GM23338 (cell line): ENCODE measurements around the gene RFX6. TPM values are rescaled to one million over a fixed set of nuclear protein-coding genes. Genes with fewer than 3 reads are reported as not detected.

Experiments
- ATAC-seq: fragments of 200-7000 bp; cut with Tn5 transposase; 3 replicates; pipeline ENCODE4 v1.9.1; 2020
- DNase-seq: peaks from one replicate; pipeline ENCODE4 v3.0.0-alpha.2; 2015; ENCODE audit warnings: low spot score
- H2AFZ ChIP-seq: fragments of 200-600 bp; sonication (generic); 2 replicates; pipeline ENCODE4 v1.8.0; 2016; ENCODE audit warnings: antibody characterized with exemption, mild to moderate bottlenecking, moderate library complexity
- H3F3A ChIP-seq: fragments of 200-600 bp; sonication (generic); replicated peaks from 2 replicates; pipeline ENCODE4 v1.8.0; 2017; ENCODE audit warnings: antibody characterized with exemption, mixed run types, low read depth
- H3K27ac ChIP-seq: fragments of 200-600 bp; sonication (generic); 2 replicates; pipeline ENCODE4 v1.6.1; 2016; ENCODE audit warnings: low read depth
- H3K27me3 ChIP-seq: fragments of 200-600 bp; sonication (generic); 2 replicates; pipeline ENCODE4 v1.8.0; 2016; ENCODE audit warnings: mild to moderate bottlenecking, mixed run types, moderate library complexity; ENCODE audit not compliant: insufficient read depth
- H3K36me3 ChIP-seq: fragments of 200-600 bp; sonication (generic); 2 replicates; pipeline ENCODE4 v1.8.0; 2016; ENCODE audit warnings: mild to moderate bottlenecking; ENCODE audit not compliant: insufficient read depth
- H3K4me1 ChIP-seq: fragments of 200-600 bp; sonication (generic); 2 replicates; pipeline ENCODE4 v1.8.0; 2016; ENCODE audit warnings: mild to moderate bottlenecking, moderate library complexity; ENCODE audit not compliant: insufficient read depth
- H3K4me2 ChIP-seq: fragments of 200-600 bp; sonication (generic); 2 replicates; pipeline ENCODE4 v1.7.1; 2017; ENCODE audit warnings: mixed run types
- H3K4me3 ChIP-seq: fragments of 200-600 bp; sonication (generic); 2 replicates; pipeline ENCODE4 v1.6.1; 2016; ENCODE audit warnings: mixed run types
- H3K79me2 ChIP-seq: fragments of 200-600 bp; sonication (generic); replicated peaks from 2 replicates; pipeline ENCODE4 v1.8.0; 2017; ENCODE audit warnings: mild to moderate bottlenecking; ENCODE audit not compliant: insufficient read depth
- H3K9me2 ChIP-seq: fragments of 200-600 bp; sonication (generic); 2 replicates; pipeline ENCODE4 v1.8.0; 2017; ENCODE audit not compliant: insufficient read depth
- H4K20me1 ChIP-seq: fragments of 200-600 bp; sonication (generic); replicated peaks from 2 replicates; pipeline ENCODE4 v1.8.0; 2017; ENCODE audit warnings: mild to moderate bottlenecking; ENCODE audit not compliant: insufficient read depth
- H3K27ac Mint-ChIP-seq: 2 replicates; pipeline ENCODE4 v1.8.0; 2020; ENCODE audit warnings: inconsistent platforms, mild to moderate bottlenecking, moderate library complexity, mixed read lengths
- H3K27me3 Mint-ChIP-seq: 3 replicates; pipeline ENCODE4 v1.8.0; 2022; ENCODE audit warnings: low read depth, mild to moderate bottlenecking, moderate library complexity, mixed read lengths, inconsistent platforms; ENCODE audit not compliant: insufficient read depth, poor library complexity
- H3K36me3 Mint-ChIP-seq: 3 replicates; pipeline ENCODE4 v1.8.0; 2021; ENCODE audit warnings: low read depth, mild to moderate bottlenecking, inconsistent platforms, moderate library complexity, mixed read lengths
- H3K4me1 Mint-ChIP-seq: 3 replicates; pipeline ENCODE4 v1.8.0; 2020; ENCODE audit warnings: mild to moderate bottlenecking, inconsistent platforms, mixed read lengths
- H3K4me3 Mint-ChIP-seq: 3 replicates; pipeline ENCODE4 v1.8.0; 2021; ENCODE audit warnings: moderate library complexity, mild to moderate bottlenecking, inconsistent platforms, mixed read lengths
- H3K9me3 Mint-ChIP-seq: 3 replicates; pipeline ENCODE4 v1.8.0; 2020; ENCODE audit warnings: moderate library complexity, mild to moderate bottlenecking, inconsistent platforms, mixed read lengths
- CREB1 ChIP-seq: fragments of 250-450 bp; sonication (Bioruptor Pico); IDR thresholded peaks from 2 replicates; pipeline ENCODE4 v1.5.0; 2020; ENCODE audit warnings: low read depth, mild to moderate bottlenecking, moderate library complexity
- EZH2 ChIP-seq: fragments of 200-600 bp; sonication (generic); IDR thresholded peaks from one replicate; pipeline ENCODE4 v1.8.0; 2017; ENCODE audit warnings: antibody characterized with exemption, mild to moderate bottlenecking, low read depth; ENCODE audit not compliant: unreplicated experiment
- EZH2phosphoT487 ChIP-seq: fragments of 200-600 bp; sonication (generic); IDR thresholded peaks from one replicate; pipeline ENCODE4 v1.8.1; 2018; ENCODE audit warnings: antibody characterized with exemption; ENCODE audit not compliant: unreplicated experiment
- JUNB ChIP-seq: IDR thresholded peaks from one replicate; pipeline ENCODE4 v1.6.1; 2016; ENCODE audit warnings: antibody characterized with exemption; ENCODE audit not compliant: unreplicated experiment
- NANOG ChIP-seq: IDR thresholded peaks from 2 replicates; pipeline ENCODE4 v1.6.1; 2016; ENCODE audit warnings: antibody characterized with exemption, borderline replicate concordance
- POLR2AphosphoS5 ChIP-seq: IDR thresholded peaks from 2 replicates; pipeline ENCODE4 v1.6.1; 2016; ENCODE audit warnings: antibody characterized with exemption, low read depth
- REST ChIP-seq: IDR thresholded peaks from one replicate; pipeline ENCODE4 v1.6.1; 2018; ENCODE audit warnings: antibody characterized with exemption; ENCODE audit not compliant: unreplicated experiment
- STAT1 ChIP-seq: IDR thresholded peaks from one replicate; pipeline ENCODE4 v1.6.1; 2016; ENCODE audit warnings: antibody characterized with exemption; ENCODE audit not compliant: unreplicated experiment
- ZNF114 ChIP-seq: fragments of 250-450 bp; sonication (Bioruptor Pico); IDR thresholded peaks from 2 replicates; pipeline ENCODE4 v1.5.0; 2020; ENCODE audit warnings: mild to moderate bottlenecking, moderate library complexity
- ZNF331 ChIP-seq: fragments of 250-450 bp; sonication (Bioruptor Pico); IDR thresholded peaks from 2 replicates; pipeline ENCODE4 v1.5.0; 2020; ENCODE audit warnings: low read depth, mild to moderate bottlenecking, moderate library complexity
- ZNF462 ChIP-seq: fragments of 250-450 bp; sonication (Bioruptor Pico); IDR thresholded peaks from 2 replicates; pipeline ENCODE4 v1.5.0; 2020; ENCODE audit warnings: mild to moderate bottlenecking, moderate library complexity
- polyA plus RNA-seq: library from polyadenylated mRNA; unstranded; fragments of >200 nt; fragmentation: Nextera tagmentation; extraction: Ambion mirVana; gene quantifications from 2 replicates; pipeline ENCODE4 v1.2.1, GENCODE V29; 2016
- total RNA-seq: library from RNA; depleted of rRNA; stranded (reverse); fragments of >200 nt; shearing (Covaris generic); gene quantifications from 2 replicates; pipeline ENCODE4 v1.2.3, GENCODE V29; 2014
- TF ChIP-seq, protein P1 (sequence below): IDR thresholded peaks from 2 replicates; pipeline ENCODE4 v1.6.1; 2016; ENCODE audit warnings: antibody characterized with exemption
- TF ChIP-seq, protein P2 (sequence below), 2 experiments: fragments of 200-600 bp in 1 of 2; sonication (generic) in 1 of 2; conservative IDR thresholded peaks; 2 replicates each; pipeline versions ENCODE4 v1.5.1 to v1.6.1; 2016 to 2017; ENCODE audit warnings: antibody characterized with exemption in 2 of 2, low read depth in 2 of 2, mild to moderate bottlenecking in 2 of 2, moderate library complexity in 1 of 2

The RFX6 gene
- total and polyA plus RNA-seq, 2 experiments from 2014 or later = 0.35 TPM; not detected in 1

GRCh38 chr6:116928677-116929076 is 51.6 kb downstream of the RFX6 start:
- no peaks in the 10 kb centered on the region for H3K36me3 Mint-ChIP-seq
- no peak overlapping the region for H3K4me3 ChIP-seq
- H3K79me2 ChIP-seq = no peaks in the 10 kb centered on the region
- peak overlapping the region; percentile 61; the same call in 1 of the 2 replicates for H3K27ac Mint-ChIP-seq
- ATAC-seq (no peak), DNase-seq (no peak)
- H3K27me3 Mint-ChIP-seq = no peaks in the 10 kb centered on the region
- no peak overlapping the region for H3K27ac ChIP-seq
- H3K4me1 Mint-ChIP-seq = peaks cover 4% of the 10 kb centered on the region; the same call in 2 of the 3 replicates
- H3K9me3 Mint-ChIP-seq = no peaks in the 10 kb centered on the region
- peaks cover 3% of the 10 kb centered on the region; the same call in 1 of the 2 replicates for H3K4me1 ChIP-seq
- H3K4me2 ChIP-seq = no peak overlapping the region
- no peaks in the 10 kb centered on the region for H4K20me1 ChIP-seq
- H3K36me3 ChIP-seq = no peaks in the 10 kb centered on the region
- H3F3A ChIP-seq = no peaks in the 10 kb centered on the region
- H3K27me3 ChIP-seq = no peaks in the 10 kb centered on the region
- no peak overlapping the region for H2AFZ ChIP-seq
- TF ChIP-seq, protein P1, sequence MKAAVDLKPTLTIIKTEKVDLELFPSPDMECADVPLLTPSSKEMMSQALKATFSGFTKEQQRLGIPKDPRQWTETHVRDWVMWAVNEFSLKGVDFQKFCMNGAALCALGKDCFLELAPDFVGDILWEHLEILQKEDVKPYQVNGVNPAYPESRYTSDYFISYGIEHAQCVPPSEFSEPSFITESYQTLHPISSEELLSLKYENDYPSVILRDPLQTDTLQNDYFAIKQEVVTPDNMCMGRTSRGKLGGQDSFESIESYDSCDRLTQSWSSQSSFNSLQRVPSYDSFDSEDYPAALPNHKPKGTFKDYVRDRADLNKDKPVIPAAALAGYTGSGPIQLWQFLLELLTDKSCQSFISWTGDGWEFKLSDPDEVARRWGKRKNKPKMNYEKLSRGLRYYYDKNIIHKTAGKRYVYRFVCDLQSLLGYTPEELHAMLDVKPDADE = no peak
- no peak for TF ChIP-seq EZH2phosphoT487
- no peak for TF ChIP-seq POLR2AphosphoS5
- TF ChIP-seq EZH2 = no peak
- no peak for TF ChIP-seq ZNF462
- no peak for TF ChIP-seq ZNF331 (CRISPR knock-in tag)
- no peak for TF ChIP-seq JUNB
- TF ChIP-seq NANOG = no peak
- no peak for TF ChIP-seq REST
- TF ChIP-seq STAT1 = no peak
- TF ChIP-seq CREB1 (CRISPR knock-in tag) = no peak
- TF ChIP-seq ZNF114 = no peak
- TF ChIP-seq, protein P2, sequence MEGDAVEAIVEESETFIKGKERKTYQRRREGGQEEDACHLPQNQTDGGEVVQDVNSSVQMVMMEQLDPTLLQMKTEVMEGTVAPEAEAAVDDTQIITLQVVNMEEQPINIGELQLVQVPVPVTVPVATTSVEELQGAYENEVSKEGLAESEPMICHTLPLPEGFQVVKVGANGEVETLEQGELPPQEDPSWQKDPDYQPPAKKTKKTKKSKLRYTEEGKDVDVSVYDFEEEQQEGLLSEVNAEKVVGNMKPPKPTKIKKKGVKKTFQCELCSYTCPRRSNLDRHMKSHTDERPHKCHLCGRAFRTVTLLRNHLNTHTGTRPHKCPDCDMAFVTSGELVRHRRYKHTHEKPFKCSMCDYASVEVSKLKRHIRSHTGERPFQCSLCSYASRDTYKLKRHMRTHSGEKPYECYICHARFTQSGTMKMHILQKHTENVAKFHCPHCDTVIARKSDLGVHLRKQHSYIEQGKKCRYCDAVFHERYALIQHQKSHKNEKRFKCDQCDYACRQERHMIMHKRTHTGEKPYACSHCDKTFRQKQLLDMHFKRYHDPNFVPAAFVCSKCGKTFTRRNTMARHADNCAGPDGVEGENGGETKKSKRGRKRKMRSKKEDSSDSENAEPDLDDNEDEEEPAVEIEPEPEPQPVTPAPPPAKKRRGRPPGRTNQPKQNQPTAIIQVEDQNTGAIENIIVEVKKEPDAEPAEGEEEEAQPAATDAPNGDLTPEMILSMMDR (conservative IDR thresholded peaks at IDR 0.05; ENCODE audit: low read depth in 2 of 2) = no peak
- H3K4me3 Mint-ChIP-seq = no peak overlapping the region
- H3K9me2 ChIP-seq = no peaks in the 10 kb centered on the region
